GM21367 (cell line): ENCODE results near the gene TXNDC9.
"Not testable (repeated sequence)": the region's sequence is repeated elsewhere in the genome, so short reads cannot be mapped to it uniquely, and the experiment has no call there.

Experiments used
- ATAC-seq: cut with Tn5 transposase; IDR thresholded peaks from one replicate; pipeline ENCODE4 v1.9.1; 2021; ENCODE audit not compliant: unreplicated experiment

Gene TXNDC9

GRCh38 chr2:99335911-99336803 is at the start of gene TXNDC9:
Gene TXNDC9 (minus strand): TSS chr2:99336333. CDS start chr2:99333210, 3,123 bp downstream.
- peak; percentile 54 for ATAC-seq

GRCh38 chr2:99382143-99382542 is 46.0 kb upstream of the TXNDC9 start:
- no peak for ATAC-seq

DNA sequence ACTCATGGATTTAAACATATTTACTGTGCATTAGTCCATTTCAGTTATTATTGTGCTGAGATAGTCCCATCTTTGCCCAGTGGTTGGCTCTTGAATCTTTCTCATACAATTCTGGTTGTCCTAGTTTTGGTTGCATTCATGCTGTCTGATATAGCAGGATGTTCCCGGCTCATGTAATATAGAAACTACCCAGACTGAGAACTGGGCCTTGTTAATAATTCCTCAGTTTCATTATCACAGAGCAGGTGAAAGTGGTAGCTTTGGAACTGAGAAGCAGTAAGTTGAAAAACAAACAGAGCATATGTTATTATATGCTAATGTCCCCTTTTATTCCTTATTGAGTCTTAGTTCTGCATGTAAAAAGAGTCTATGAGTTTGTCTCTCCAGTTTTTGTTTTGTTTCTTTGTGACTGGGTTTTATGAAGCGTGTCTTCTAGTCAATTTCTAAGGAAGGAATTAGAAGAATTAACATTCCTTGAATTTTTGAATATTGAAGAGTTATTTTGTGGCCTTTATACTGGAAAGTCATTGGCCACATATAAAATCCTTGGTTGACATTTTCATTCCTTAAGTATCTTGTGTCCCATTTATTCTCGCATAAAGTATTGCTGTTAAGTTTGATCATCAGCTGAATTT is 44.4 kb upstream of the TXNDC9 start:
- ATAC-seq, result no peak

GRCh38 chr2:99377879-99378278 is 41.7 kb upstream of the TXNDC9 start:
- no peak for ATAC-seq

GRCh38 chr2:99376254-99376864 is 40.2 kb upstream of the TXNDC9 start:
- ATAC-seq, result no peak

GRCh38 chr2:99374747-99375146 is 38.6 kb upstream of the TXNDC9 start:
- ATAC-seq, result no peak

- ATAC-seq, result no peak
Observed at GRCh38 chr2:99373144-99373543, 37.0 kb upstream of the TXNDC9 start.

DNA sequence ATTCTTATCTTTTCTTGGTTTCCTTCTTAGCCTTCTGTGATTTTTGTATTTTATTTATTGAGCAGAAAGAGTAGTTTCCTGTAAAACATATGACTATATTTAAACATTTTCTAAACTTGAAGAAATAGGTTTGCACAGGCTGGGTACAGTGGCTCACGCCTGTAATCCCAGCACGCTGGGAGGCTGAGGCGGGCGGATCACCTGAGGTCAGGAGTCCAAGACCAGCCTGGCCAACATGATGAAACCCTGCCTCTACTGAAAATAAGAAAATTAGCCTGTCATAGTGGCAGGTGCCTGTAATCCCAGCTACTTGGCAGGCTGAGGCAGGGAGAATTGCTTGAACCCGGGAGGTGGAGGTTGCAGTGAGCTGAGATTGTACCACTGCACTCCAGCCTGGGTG is 32.7 kb upstream of the TXNDC9 start:
- not testable (repeated sequence) for ATAC-seq

DNA sequence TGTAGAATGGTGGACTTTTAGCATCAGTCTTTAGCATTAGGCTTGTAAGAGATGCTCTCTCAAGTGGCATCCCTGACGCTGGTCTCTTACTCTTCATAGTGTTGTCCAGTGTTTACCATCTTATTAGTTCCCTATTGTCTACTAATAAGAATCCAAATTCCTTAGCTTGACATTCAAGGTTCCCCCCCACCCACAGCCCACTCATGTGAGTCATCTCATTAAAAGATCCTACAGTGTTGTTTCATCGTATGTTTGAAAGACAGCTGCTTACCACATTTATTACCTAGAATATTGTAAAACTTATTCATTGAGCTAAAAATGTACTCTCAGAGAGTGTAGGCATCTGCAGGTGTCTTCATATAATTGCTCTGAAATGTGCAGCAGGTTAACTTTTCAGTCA is 29.5 kb upstream of the TXNDC9 start:
- no peak for ATAC-seq

GRCh38 chr2:99356853-99357252 is 20.7 kb upstream of the TXNDC9 start:
- ATAC-seq, result no peak

DNA sequence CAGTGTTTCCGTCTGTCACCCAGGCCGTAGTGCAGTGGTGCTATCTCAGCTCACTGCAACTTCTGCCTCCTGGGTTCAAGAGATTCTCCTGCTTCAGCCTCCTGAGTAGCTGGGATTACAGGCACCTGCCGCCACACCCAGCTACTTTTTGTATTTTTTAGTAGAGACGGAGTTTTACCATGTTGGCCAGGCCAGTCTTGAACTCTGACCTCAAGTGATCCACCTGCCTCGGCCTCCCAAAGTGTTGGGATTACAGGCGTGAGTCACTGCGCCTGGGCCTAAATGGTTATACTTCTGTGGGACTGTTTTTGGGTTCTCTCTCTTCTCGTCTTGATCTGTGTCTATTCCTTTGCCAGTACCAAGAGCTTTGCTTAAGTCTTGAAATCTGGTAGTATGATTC is 18.7 kb upstream of the TXNDC9 start:
- ATAC-seq, result not testable (repeated sequence)

DNA sequence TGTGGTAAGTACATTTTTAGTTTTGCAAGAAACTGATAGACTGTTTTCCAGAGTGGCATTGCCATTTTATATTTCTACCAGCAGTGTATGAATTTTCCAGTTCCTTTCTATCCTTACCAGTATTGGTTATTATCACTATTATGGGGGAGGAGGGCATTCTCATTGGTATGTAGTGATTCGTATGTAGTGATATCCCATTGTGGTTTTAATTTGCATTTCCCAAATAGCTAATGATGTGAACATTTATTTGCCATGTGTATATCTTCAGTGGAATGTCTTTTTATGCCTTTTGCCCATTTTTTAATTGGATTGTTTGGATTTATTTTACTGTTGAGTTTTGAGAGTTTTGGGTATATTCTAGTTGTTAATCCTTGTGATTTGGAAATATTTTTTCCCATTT is 17.9 kb upstream of the TXNDC9 start:
- ATAC-seq, result no peak

DNA sequence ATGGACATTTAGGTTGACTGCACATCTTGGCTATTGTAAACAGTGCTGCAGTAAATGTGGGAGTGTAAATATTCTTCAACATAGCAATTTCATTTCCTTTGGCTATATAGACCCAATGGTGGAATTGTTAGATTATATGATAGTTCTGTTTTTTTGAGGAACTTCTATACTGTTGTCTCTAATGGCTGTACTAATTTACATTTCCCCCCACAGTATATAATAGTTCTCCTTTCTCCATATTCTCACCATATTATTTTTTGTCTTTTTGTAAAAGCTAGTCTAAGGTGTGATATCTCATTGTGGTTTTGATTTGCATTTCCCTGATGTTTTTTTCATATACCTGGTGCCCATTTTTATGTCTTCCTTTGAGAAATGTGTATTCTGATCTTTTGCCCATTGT is 14.1 kb upstream of the TXNDC9 start:
- ATAC-seq, result no peak

DNA sequence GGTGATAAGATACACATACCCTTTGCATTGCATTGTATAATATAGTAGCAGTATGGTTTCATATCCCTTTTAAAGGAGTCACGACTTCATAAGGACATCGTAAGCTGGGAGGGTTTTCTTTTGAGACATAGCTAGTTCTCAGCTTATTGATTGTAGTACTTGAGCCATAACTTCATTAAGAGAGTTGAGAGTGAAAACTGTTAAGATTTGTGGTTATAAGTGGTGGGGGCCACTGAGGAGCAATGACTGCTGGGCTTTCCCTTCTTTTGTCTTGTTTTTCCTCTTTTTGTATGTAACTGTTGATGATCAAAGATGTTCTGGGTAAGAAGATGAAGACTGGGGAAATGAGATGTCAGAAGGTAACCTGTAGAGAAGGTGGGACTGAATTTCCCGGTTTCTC is 12.0 kb upstream of the TXNDC9 start:
- ATAC-seq, result no peak

DNA sequence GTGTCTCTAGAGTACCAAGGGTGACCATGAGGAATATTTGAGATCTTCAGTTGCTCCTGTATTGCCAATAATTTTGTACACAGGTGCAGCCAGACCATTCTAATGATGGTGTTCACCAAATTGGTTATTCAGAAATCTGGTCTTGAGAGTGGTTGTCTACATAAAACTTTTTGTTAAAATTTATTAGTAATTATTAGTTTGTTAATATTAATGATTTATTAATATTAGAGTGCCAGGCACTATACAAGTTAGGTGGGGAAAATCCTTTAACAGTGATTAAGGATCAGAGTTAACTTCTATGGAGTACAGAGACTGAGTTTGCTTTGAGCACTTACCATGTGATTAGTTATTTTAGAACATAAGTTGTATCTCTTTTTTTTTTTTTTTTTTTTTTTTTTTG is 10.1 kb upstream of the TXNDC9 start:
- ATAC-seq, result no peak

DNA sequence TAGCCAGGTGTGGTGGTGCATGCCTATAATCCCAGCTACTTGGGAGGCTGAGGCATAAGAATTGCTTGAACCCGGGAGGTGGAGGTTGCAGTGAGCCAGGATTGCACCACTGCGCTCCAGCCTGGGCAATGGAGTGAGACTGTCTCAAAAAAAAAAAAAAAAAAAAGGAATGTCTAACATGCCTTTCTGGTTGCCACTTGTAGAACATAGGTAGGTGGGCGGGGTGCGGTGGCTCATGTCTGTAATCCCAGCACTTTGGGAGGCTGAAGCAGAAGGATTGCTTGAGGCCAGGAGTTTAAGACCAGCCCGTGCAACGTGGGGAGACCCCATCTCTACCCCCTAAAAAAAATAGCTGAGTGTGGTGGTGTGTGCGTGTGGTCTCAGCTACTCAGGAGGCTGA is 9.3 kb upstream of the TXNDC9 start:
- not testable (repeated sequence) for ATAC-seq

DNA sequence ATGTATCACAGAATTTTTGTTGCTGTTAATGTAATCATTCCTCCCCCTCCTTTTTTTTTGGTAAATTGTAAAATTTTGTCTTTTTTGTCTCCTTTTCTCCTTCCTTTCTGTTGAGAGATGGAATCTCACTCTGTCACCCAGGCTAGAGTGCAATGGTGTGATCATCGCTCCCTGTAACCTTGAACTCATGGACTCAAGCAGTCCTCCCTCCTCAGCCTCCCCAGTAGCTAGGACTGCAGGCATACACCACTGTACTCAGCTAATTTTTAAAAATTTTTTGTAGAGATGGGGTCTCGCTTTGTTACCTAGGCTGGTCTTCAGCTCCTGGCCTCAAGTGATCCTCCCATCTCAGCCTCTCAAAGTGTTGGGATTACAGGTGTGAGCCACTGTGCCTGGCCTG is 6.4 kb upstream of the TXNDC9 start:
- no peak for ATAC-seq

GRCh38 chr2:99340669-99341236 is 4.6 kb upstream of the TXNDC9 start:
- no peak for ATAC-seq

DNA sequence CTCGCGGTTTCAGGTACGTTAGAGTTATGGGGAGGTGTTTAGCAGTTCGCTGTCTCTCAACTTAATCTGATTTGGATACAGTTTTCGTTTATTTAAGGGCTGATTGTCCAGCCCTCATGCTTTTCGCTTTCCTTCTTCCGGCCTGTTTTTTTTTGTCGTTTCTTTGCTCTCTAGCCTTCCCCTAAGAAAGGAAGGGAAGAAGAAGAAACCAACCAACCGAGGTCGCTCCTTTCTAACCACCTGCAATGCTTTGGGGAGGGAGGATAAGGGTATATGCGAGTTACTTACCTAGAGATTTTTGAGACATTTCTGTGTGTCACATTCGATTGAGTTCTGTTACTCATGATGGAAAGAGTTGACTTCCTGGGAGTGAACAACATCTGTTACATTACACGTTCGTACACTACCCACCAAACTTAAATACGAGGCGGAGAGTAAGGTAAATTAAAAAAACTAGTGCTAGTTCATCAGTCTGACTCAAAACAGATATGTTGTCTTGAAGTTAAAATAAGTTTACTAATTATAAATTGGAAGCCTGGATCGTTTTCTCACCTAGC is 2.0 kb upstream of the TXNDC9 start:
- ATAC-seq, result no peak

DNA sequence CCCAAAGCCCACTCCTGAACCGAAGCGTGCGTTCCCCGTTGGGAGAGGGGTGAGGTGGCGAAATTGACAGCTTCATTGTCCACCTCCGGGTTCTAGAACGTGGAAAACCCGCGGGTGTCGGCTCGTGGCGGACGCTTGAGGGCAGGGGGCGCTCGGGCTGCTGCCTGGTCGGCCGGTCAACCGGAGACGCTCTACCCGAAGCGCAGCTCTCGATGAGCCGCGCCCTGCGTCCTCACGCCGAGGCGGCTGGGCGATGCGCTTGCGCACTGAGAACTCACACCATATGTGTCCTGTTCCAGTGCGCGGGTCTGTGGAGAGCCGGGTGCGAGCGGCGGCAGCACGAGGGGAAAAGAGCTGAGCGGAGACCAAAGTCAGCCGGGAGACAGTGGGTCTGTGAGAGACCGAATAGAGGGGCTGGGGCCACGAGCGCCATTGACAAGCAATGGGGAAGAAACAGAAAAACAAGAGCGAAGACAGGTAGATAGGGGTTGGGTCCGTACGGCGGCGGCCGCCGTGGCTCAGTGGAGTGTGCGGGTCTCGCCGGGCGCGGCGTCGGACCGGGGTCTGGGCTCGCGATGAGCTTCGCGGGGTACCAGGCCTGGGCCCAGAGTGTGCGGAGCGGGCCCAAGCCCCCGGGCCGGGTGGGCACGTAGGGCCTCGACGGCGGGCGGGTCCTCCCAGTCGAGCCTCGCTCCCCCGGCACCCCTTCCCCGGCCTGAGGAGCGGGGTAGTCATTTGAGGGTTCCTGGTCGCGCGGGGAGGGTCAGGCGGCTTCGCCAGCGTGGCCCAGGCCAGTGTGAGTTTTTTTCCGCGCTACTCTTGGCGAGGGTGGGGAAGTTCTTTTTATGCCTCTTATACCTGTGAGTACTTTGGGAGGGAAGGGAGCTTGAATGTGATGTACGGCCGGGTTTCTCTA is 1.2 kb upstream of the TXNDC9 start, which contains the start of gene EIF5B:
Gene EIF5B, plus strand, starts transcription at position 277 of the 916 bp plus-strand sequence. Its CDS starts 166 bp downstream, at position 443.
- peak; percentile 50 for ATAC-seq
